ENCODE measurements around the gene GABRG3.

GABRG3 gene

GRCh38 chr15:27396521-27396920, 425.5 kb downstream of the GABRG3 start:
- no peaks in the 10 kb centered on the region for H3K27me3 ChIP-seq (replicated peaks; ENCODE audit: control insufficient read depth, insufficient read depth, low read length, poor library complexity, severe bottlenecking)
- no peak overlapping the region for H3K4me3 ChIP-seq (ENCODE audit: insufficient read depth, low read depth, low read length, poor library complexity, severe bottlenecking)
- no peaks in the 10 kb centered on the region for H3K9me3 ChIP-seq (ENCODE audit: control insufficient read depth, low read length)
- DNase-seq: no peak
- no peaks in the 10 kb centered on the region for H3K36me3 ChIP-seq (ENCODE audit: control insufficient read depth, insufficient read depth, low read length)
- H3K27ac ChIP-seq (ENCODE audit: insufficient read depth, low read length, poor library complexity, severe bottlenecking): no peak overlapping the region
- H3K4me1 ChIP-seq (ENCODE audit: control insufficient read depth, insufficient read depth, low read length, poor library complexity, severe bottlenecking): no peaks in the 10 kb centered on the region

DNA sequence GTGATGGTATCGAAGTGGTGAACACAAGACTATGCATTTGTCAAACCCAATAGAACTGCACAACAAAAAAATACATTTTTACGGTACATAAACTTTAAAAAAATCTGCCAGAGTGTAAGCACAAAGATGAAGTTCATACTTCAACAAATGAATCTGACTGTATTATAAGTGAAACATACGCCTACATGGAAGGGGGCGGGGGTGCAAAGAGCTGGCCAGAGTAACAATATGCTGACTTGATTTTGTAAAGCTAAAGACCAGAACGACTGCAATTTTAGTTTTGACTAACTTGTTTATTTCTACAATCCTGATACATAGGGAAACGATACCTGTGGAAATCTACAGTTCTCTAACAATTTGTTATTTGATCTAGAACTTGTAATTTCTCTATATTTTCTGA, 426.0 kb downstream of the GABRG3 start:
- no peaks in the 10 kb centered on the region for H3K36me3 ChIP-seq (ENCODE audit: control insufficient read depth, insufficient read depth, low read length)
- no peak overlapping the region for H3K4me3 ChIP-seq (ENCODE audit: insufficient read depth, low read depth, low read length, poor library complexity, severe bottlenecking)
- H3K27me3 ChIP-seq (replicated peaks; ENCODE audit: control insufficient read depth, insufficient read depth, low read length, poor library complexity, severe bottlenecking): no peaks in the 10 kb centered on the region
- no peak overlapping the region for H3K27ac ChIP-seq (ENCODE audit: insufficient read depth, low read length, poor library complexity, severe bottlenecking)
- no peaks in the 10 kb centered on the region for H3K4me1 ChIP-seq (ENCODE audit: control insufficient read depth, insufficient read depth, low read length, poor library complexity, severe bottlenecking)
- no peak for DNase-seq
- no peaks in the 10 kb centered on the region for H3K9me3 ChIP-seq (ENCODE audit: control insufficient read depth, low read length)

GRCh38 chr15:27398631-27399161, 427.7 kb downstream of the GABRG3 start:
- H3K36me3 ChIP-seq (ENCODE audit: control insufficient read depth, insufficient read depth, low read length): no peaks in the 10 kb centered on the region
- DNase-seq: no peak
- H3K27ac ChIP-seq (ENCODE audit: insufficient read depth, low read length, poor library complexity, severe bottlenecking): no peak overlapping the region
- no peaks in the 10 kb centered on the region for H3K27me3 ChIP-seq (replicated peaks; ENCODE audit: control insufficient read depth, insufficient read depth, low read length, poor library complexity, severe bottlenecking)
- H3K4me3 ChIP-seq (ENCODE audit: insufficient read depth, low read depth, low read length, poor library complexity, severe bottlenecking): no peak overlapping the region
- H3K9me3 ChIP-seq (ENCODE audit: control insufficient read depth, low read length): no peaks in the 10 kb centered on the region
- H3K4me1 ChIP-seq (ENCODE audit: control insufficient read depth, insufficient read depth, low read length, poor library complexity, severe bottlenecking): no peaks in the 10 kb centered on the region

DNA sequence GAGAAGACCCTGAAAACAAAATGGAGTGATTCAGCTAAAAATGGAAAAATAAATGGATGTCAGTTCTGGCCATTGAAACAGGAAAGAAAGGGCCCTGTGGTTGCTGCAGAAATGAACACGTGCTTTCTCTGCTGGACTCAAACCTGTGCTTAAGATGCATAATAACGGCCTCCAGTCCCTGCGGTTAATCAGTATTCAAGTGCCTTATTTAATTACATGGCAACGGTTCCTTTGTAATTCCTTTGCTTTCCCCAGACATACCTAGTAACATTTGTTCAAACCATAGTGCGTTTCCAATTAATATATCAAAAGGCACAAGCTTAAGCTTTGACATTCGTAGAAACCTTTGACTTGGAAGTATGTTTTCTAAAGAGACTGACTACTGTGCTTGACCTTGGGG, 428.3 kb downstream of the GABRG3 start:
- DNase-seq: no peak
- Histone ChIP-seq H3K9me3 (ENCODE audit: control insufficient read depth, low read length) (no peaks in the 10 kb centered on the region), H3K4me1 (ENCODE audit: control insufficient read depth, insufficient read depth, low read length, poor library complexity, severe bottlenecking) (no peaks in the 10 kb centered on the region), H3K4me3 (ENCODE audit: insufficient read depth, low read depth, low read length, poor library complexity, severe bottlenecking) (no peak overlapping the region), H3K27ac (ENCODE audit: insufficient read depth, low read length, poor library complexity, severe bottlenecking) (no peak overlapping the region), H3K36me3 (ENCODE audit: control insufficient read depth, insufficient read depth, low read length) (no peaks in the 10 kb centered on the region), H3K27me3 (replicated peaks; ENCODE audit: control insufficient read depth, insufficient read depth, low read length, poor library complexity, severe bottlenecking) (no peaks in the 10 kb centered on the region)

GRCh38 chr15:27401471-27401870, 430.5 kb downstream of the GABRG3 start:
- DNase-seq: no peak
- Histone ChIP-seq H3K27ac (ENCODE audit: insufficient read depth, low read length, poor library complexity, severe bottlenecking) (no peak overlapping the region), H3K36me3 (ENCODE audit: control insufficient read depth, insufficient read depth, low read length) (no peaks in the 10 kb centered on the region), H3K4me1 (ENCODE audit: control insufficient read depth, insufficient read depth, low read length, poor library complexity, severe bottlenecking) (no peaks in the 10 kb centered on the region), H3K27me3 (replicated peaks; ENCODE audit: control insufficient read depth, insufficient read depth, low read length, poor library complexity, severe bottlenecking) (no peaks in the 10 kb centered on the region), H3K9me3 (ENCODE audit: control insufficient read depth, low read length) (no peaks in the 10 kb centered on the region), H3K4me3 (ENCODE audit: insufficient read depth, low read depth, low read length, poor library complexity, severe bottlenecking) (no peak overlapping the region)

- H3K4me3 ChIP-seq (ENCODE audit: insufficient read depth, low read depth, low read length, poor library complexity, severe bottlenecking): no peak overlapping the region
- H3K9me3 ChIP-seq (ENCODE audit: control insufficient read depth, low read length): no peaks in the 10 kb centered on the region
- H3K27ac ChIP-seq (ENCODE audit: insufficient read depth, low read length, poor library complexity, severe bottlenecking): no peak overlapping the region
Measured at GRCh38 chr15:27408428-27408827, 437.4 kb downstream of the GABRG3 start.

DNA sequence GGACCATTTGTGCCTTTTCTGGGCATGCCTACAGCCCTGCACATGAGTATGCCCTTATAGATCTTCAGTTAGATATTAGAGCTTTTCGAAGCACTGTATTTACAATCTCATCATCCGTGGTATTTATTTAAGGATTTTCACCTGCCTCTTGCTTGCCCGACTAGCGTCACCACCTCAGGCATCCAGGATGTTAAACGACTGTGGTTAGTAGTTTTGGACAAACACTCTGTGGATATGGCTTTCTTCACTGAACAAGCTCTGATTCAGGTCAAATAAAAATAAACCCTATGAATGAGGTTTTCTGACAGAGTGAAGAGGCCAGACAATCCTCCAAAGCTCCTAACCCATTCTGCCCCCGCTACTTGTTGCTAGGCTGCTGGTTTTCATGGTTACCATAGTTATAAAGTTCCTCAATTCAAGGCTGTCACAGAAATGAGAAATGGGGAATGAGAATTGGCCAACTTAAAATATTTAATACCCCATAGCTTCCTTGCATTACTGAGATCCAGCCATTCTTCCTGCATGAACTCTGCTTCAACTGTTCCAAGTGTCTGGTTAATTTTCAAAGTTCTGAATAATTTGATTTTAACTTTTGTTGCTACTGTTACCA, 440.1 kb downstream of the GABRG3 start:
- no peak for DNase-seq
- Histone ChIP-seq H3K4me3 (ENCODE audit: insufficient read depth, low read depth, low read length, poor library complexity, severe bottlenecking) (no peak overlapping the region), H3K27me3 (replicated peaks; ENCODE audit: control insufficient read depth, insufficient read depth, low read length, poor library complexity, severe bottlenecking) (no peaks in the 10 kb centered on the region), H3K4me1 (ENCODE audit: control insufficient read depth, insufficient read depth, low read length, poor library complexity, severe bottlenecking) (no peaks in the 10 kb centered on the region), H3K9me3 (ENCODE audit: control insufficient read depth, low read length) (no peaks in the 10 kb centered on the region), H3K27ac (ENCODE audit: insufficient read depth, low read length, poor library complexity, severe bottlenecking) (no peak overlapping the region), H3K36me3 (ENCODE audit: control insufficient read depth, insufficient read depth, low read length) (no peaks in the 10 kb centered on the region)

More at GRCh38 chr15:27408428-27408827, 437.4 kb downstream of the GABRG3 start:
- Histone ChIP-seq H3K27me3 (replicated peaks; ENCODE audit: control insufficient read depth, insufficient read depth, low read length, poor library complexity, severe bottlenecking) (no peaks in the 10 kb centered on the region), H3K36me3 (ENCODE audit: control insufficient read depth, insufficient read depth, low read length) (no peaks in the 10 kb centered on the region), H3K4me1 (ENCODE audit: control insufficient read depth, insufficient read depth, low read length, poor library complexity, severe bottlenecking) (no peaks in the 10 kb centered on the region)
- no peak for DNase-seq

DNA sequence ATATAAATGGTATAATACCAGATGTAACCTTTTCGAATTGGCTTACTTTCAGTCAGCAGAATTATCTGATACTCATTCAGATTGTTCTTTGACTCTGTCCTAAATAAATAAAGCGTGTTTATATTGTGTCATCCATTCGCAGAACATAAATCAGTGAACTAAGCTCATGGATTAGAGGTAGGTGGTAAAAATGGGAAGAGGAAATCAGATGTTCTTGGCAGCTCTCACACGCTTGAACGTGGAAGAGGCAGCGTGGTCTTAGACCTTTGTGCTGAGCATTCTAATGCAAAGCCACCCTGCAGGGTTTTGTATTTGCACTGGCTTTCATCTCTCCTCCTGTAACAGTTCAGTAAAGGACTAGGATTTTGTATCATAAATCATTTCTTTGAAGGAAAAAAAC, 441.4 kb downstream of the GABRG3 start:
- H3K27ac ChIP-seq (ENCODE audit: insufficient read depth, low read length, poor library complexity, severe bottlenecking): no peak overlapping the region
- no peak overlapping the region for H3K4me3 ChIP-seq (ENCODE audit: insufficient read depth, low read depth, low read length, poor library complexity, severe bottlenecking)
- H3K4me1 ChIP-seq (ENCODE audit: control insufficient read depth, insufficient read depth, low read length, poor library complexity, severe bottlenecking): no peaks in the 10 kb centered on the region
- no peaks in the 10 kb centered on the region for H3K9me3 ChIP-seq (ENCODE audit: control insufficient read depth, low read length)
- no peaks in the 10 kb centered on the region for H3K36me3 ChIP-seq (ENCODE audit: control insufficient read depth, insufficient read depth, low read length)
- DNase-seq: no peak
- no peaks in the 10 kb centered on the region for H3K27me3 ChIP-seq (replicated peaks; ENCODE audit: control insufficient read depth, insufficient read depth, low read length, poor library complexity, severe bottlenecking)

GRCh38 chr15:27414168-27414870, 443.3 kb downstream of the GABRG3 start:
- no peaks in the 10 kb centered on the region for H3K27me3 ChIP-seq (replicated peaks; ENCODE audit: control insufficient read depth, insufficient read depth, low read length, poor library complexity, severe bottlenecking)
- no peak overlapping the region for H3K4me3 ChIP-seq (ENCODE audit: insufficient read depth, low read depth, low read length, poor library complexity, severe bottlenecking)
- no peak for DNase-seq
- no peaks in the 10 kb centered on the region for H3K4me1 ChIP-seq (ENCODE audit: control insufficient read depth, insufficient read depth, low read length, poor library complexity, severe bottlenecking)
- no peaks in the 10 kb centered on the region for H3K9me3 ChIP-seq (ENCODE audit: control insufficient read depth, low read length)
- no peak overlapping the region for H3K27ac ChIP-seq (ENCODE audit: insufficient read depth, low read length, poor library complexity, severe bottlenecking)
- H3K36me3 ChIP-seq (ENCODE audit: control insufficient read depth, insufficient read depth, low read length): no peaks in the 10 kb centered on the region

DNA sequence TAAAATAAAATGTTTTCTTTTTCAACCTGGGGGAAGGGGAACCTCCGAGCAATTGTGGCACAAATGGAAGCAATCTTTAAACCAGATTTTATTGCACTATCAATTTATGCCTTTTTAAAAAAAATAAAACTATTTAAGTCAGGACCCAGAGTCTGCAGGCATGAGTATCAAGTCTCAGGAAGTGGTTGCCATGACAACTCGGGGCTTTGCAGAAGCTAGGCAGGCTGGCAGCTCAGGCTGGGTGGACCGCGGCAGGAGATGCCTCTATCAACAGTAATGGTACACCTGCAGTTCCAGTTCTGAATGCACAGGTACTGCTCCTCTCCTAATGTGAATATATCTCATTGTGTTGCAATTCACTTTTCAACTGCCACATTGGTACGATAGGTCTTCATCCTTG, 447.7 kb downstream of the GABRG3 start:
- Histone ChIP-seq H3K4me3 (ENCODE audit: insufficient read depth, low read depth, low read length, poor library complexity, severe bottlenecking) (no peak overlapping the region), H3K27ac (ENCODE audit: insufficient read depth, low read length, poor library complexity, severe bottlenecking) (no peak overlapping the region), H3K36me3 (ENCODE audit: control insufficient read depth, insufficient read depth, low read length) (no peaks in the 10 kb centered on the region), H3K27me3 (replicated peaks; ENCODE audit: control insufficient read depth, insufficient read depth, low read length, poor library complexity, severe bottlenecking) (no peaks in the 10 kb centered on the region), H3K4me1 (ENCODE audit: control insufficient read depth, insufficient read depth, low read length, poor library complexity, severe bottlenecking) (no peaks in the 10 kb centered on the region), H3K9me3 (ENCODE audit: control insufficient read depth, low read length) (no peaks in the 10 kb centered on the region)
- DNase-seq: no peak
